Bronchial epithelial cell (primary cell): ENCODE results near the gene SLC12A9. TPM values are rescaled to one million over a fixed set of nuclear protein-coding genes. Genes with fewer than 3 reads are reported as not detected.

Experiments used
- DNase-seq: peaks from one replicate; pipeline ENCODE4 v3.0.0-alpha.2; 2010; ENCODE audit warnings: low read depth
- FAIRE-seq: peaks from 2 replicates; lab custom pipeline; 2011; peaks lifted over from hg19 to GRCh38; lab: Jason Lieb, UNC
- H3K27me3 ChIP-seq: 2 replicates; pipeline ENCODE4 v1.5.1; 2011; ENCODE audit warnings: low read length; ENCODE audit not compliant: control insufficient read depth, insufficient read depth
- H3K36me3 ChIP-seq: 2 replicates; pipeline ENCODE4 v1.5.1; 2011; ENCODE audit warnings: low read length; ENCODE audit not compliant: control insufficient read depth, insufficient read depth
- H3K4me3 ChIP-seq: 2 replicates; pipeline ENCODE4 v1.5.1; 2011; ENCODE audit warnings: mild to moderate bottlenecking, low read depth, low read length, control low read depth
- CTCF ChIP-seq: IDR thresholded peaks from 2 replicates; pipeline ENCODE4 v1.5.1; 2011; ENCODE audit warnings: mild to moderate bottlenecking, moderate library complexity, low read length, control low read depth, inconsistent platforms; ENCODE audit not compliant: insufficient read depth, severe bottlenecking
- total RNA-seq: library from RNA; depleted of rRNA; stranded (reverse); fragments of >200 nt; gene quantifications from 2 replicates; pipeline ENCODE4 v1.2.1, GENCODE V29; 2014

Gene SLC12A9
- total RNA-seq, 1 donor from 2014 or later = 7.6 TPM

GRCh38 chr7:100874577-100875355, 22.3 kb downstream of the SLC12A9 start, which contains the start of gene SRRT:
Gene SRRT, plus strand, starts transcription at chr7:100875103. Its CDS starts 488 bp downstream, at chr7:100875591.
- Histone ChIP-seq H3K4me3 (peak within 1 kb of the TSS; percentile 87), H3K36me3 (peaks cover 25% of the 10 kb centered on the region), H3K27me3 (no peaks in the 10 kb centered on the region)
- FAIRE-seq = peak; percentile 18
- peak; percentile 88 for DNase-seq
- TF ChIP-seq CTCF = peak; percentile 42

- no peak for DNase-seq
- no peak for TF ChIP-seq CTCF
- H3K36me3 ChIP-seq = peaks cover 27% of the 10 kb centered on the region
Measured at GRCh38 chr7:100875356-100875751, 22.8 kb downstream of the SLC12A9 start.

GRCh38 chr7:100878013-100878412, 25.5 kb downstream of the SLC12A9 start:
- FAIRE-seq = no peak
- no peak overlapping the region for H3K4me3 ChIP-seq
- no peak for DNase-seq
- TF ChIP-seq CTCF = no peak
- no peaks in the 10 kb centered on the region for H3K27me3 ChIP-seq
- H3K36me3 ChIP-seq = peaks cover 31% of the 10 kb centered on the region

More at GRCh38 chr7:100875356-100875751, 22.8 kb downstream of the SLC12A9 start:
- FAIRE-seq = no peak
- H3K4me3 ChIP-seq = peak overlapping the region; percentile 87
- H3K27me3 ChIP-seq = no peaks in the 10 kb centered on the region

GRCh38 chr7:100878685-100879084, 26.2 kb downstream of the SLC12A9 start:
- Histone ChIP-seq H3K36me3 (peaks cover 33% of the 10 kb centered on the region), H3K4me3 (no peak overlapping the region), H3K27me3 (no peaks in the 10 kb centered on the region)
- FAIRE-seq (no peak), DNase-seq (no peak)
- no peak for TF ChIP-seq CTCF

- no peaks in the 10 kb centered on the region for H3K27me3 ChIP-seq
- no peak overlapping the region for H3K4me3 ChIP-seq
- H3K36me3 ChIP-seq = peaks cover 34% of the 10 kb centered on the region
- TF ChIP-seq CTCF = no peak
- FAIRE-seq = no peak
- DNase-seq = no peak
Measured at GRCh38 chr7:100879685-100880261, 27.3 kb downstream of the SLC12A9 start.
